Heart left ventricle (tissue), 16 donors: Measurements from ENCODE around the gene SCAMP4. TPM values are rescaled to one million over a fixed set of nuclear protein-coding genes. Genes with fewer than 3 reads are reported as not detected.

Source experiments
- ATAC-seq, 4 donors: fragments of 200-7000 bp; cut with Tn5 transposase; one replicate each; pipeline ENCODE4 v1.9.1; 2020 to 2022; ENCODE audit warnings: moderate library complexity in 4 of 4, mild to moderate bottlenecking in 3 of 4, moderate number of reproducible peaks in 1 of 4
- DNase-seq, 5 donors: peaks; one replicate each; pipeline ENCODE4 v3.0.0-alpha.2; 2020
- H3K27ac ChIP-seq, 12 donors: fragments of 200-600 bp; sonication (generic) in 4 of 12; one replicate each; pipeline versions ENCODE4 v1.5.0 to v1.8.0; 2016 to 2022; ENCODE audit warnings: mild to moderate bottlenecking in 2 of 12
- H3K27me3 ChIP-seq, 9 donors: fragments of 200-600 bp; sonication (generic) in 2 of 9; one replicate each; pipeline versions ENCODE4 v1.5.1 to v1.8.0; 2016 to 2022; ENCODE audit warnings: mild to moderate bottlenecking in 3 of 9
- H3K36me3 ChIP-seq, 9 donors: fragments of 200-600 bp; sonication (generic) in 2 of 9; one replicate each; pipeline versions ENCODE4 v1.5.0 to v1.8.0; 2018 to 2022; ENCODE audit warnings: mild to moderate bottlenecking in 2 of 9
- H3K4me1 ChIP-seq, 12 donors: fragments of 200-600 bp; sonication (generic) in 4 of 12; one replicate each; pipeline versions ENCODE4 v1.5.0 to v1.8.0; 2016 to 2022; ENCODE audit warnings: mild to moderate bottlenecking in 3 of 12
- H3K4me3 ChIP-seq, 12 donors: fragments of 200-600 bp; sonication (generic) in 4 of 12; one replicate each; pipeline versions ENCODE4 v1.5.0 to v1.8.0; 2017 to 2022; ENCODE audit warnings: mild to moderate bottlenecking in 9 of 12, moderate library complexity in 4 of 12
- H3K9me3 ChIP-seq, 12 donors: fragments of 200-600 bp; sonication (generic) in 4 of 12; one replicate each; pipeline versions ENCODE4 v1.5.0 to v1.8.0; 2016 to 2022; ENCODE audit warnings: mild to moderate bottlenecking in 1 of 12
- POLR2A ChIP-seq, 2 donors: fragments of 450-650 bp; IDR thresholded peaks; one replicate each; pipeline ENCODE4 v1.6.1; 2017; ENCODE audit warnings: antibody characterized with exemption in 2 of 2, mild to moderate bottlenecking in 2 of 2, moderate library complexity in 2 of 2
- WGBS, 4 donors: extraction: QIAGEN DNeasy Blood & Tissue Kit in 2 of 4; methylation state at CpG; one replicate each; pipeline versions ENCODE4 v1.1.5 to v1.1.7; 2013 to 2018; 5-methylcytosine and 5-hydroxymethylcytosine counted together
- intact Hi-C, 10 donors: fragments of 100-400 bp; cut with DNase I; formaldehyde crosslinking; loops; one replicate each; pipeline versions ENCODE4 v1.11.1 to v1.14.2; 2022
- polyA plus RNA-seq, 2 donors: library from polyadenylated mRNA; stranded (reverse); fragments of 200-250 nt; gene quantifications; one replicate each; pipeline ENCODE4 v1.2.3, GENCODE V29; 2013
- total RNA-seq, 9 donors: library from RNA; depleted of rRNA in 2 of 9; stranded (reverse); fragments of >200 nt in 2 of 9; fragmentation: NEBNext Ultra II Directional in 3 of 9; extraction: Animal tissue kit (Norgen Biotek cat#: 25700) in 3 of 9; gene quantifications; one replicate each; pipeline versions ENCODE4 v1.1.0 to v1.2.4, GENCODE V29; 2016 to 2023
- TF ChIP-seq, protein P1 (sequence below), 12 donors: fragments of 200-600 bp; sonication (generic) in 4 of 12; IDR thresholded peaks; one replicate each; pipeline versions ENCODE4 v1.5.0 to v1.8.0; 2018 to 2022; ENCODE audit warnings: antibody characterized with exemption in 12 of 12, mild to moderate bottlenecking in 5 of 12
- donor health status: ischemic (EF 13 %, LVEDD 7.1; RV severe dilation, severe dysfunction).
- donor health status: healthy with polysubstance abuse.
- donor health status: DM: no; HTN: yes; CAD: no.
- donor health status: DM: no; HTN: no; CAD: no.
- donor health status: ischemic (EF 25% LVEDD 6.9; RV normal size, moderate dysfunction).
- donor health status: ischemic (EF 25% LVEDD 5.7; RV mildly dilated, moderate dysfunction).
- donor health status: healthy.
- donor health status: DM: yes; HTN: yes; CAD: no.
- donor health status: ischemic (EF 35%, LVEDD 5.7; RV mildly dilated, moderate dysfunction).
- donor health status: nonischemic (EF 11% LVEDD 7.7; RV severe dilation, severe dysfunction).
- donor health status: DM: yes; HTN: yes; CAD: no.
- donor health status: PGD.
- donor health status: ischemic (EF 29% LVEDD 5.4; RV normal size, mild dysfunction).
- donor health status: nonischemic (EF 23%, LVEDD 6.1; RV moderate dilation, normal function).

SCAMP4 gene
- total and polyA plus RNA-seq, 11 donors = 13.5 to 38.8 (median 19.1) TPM

DNA sequence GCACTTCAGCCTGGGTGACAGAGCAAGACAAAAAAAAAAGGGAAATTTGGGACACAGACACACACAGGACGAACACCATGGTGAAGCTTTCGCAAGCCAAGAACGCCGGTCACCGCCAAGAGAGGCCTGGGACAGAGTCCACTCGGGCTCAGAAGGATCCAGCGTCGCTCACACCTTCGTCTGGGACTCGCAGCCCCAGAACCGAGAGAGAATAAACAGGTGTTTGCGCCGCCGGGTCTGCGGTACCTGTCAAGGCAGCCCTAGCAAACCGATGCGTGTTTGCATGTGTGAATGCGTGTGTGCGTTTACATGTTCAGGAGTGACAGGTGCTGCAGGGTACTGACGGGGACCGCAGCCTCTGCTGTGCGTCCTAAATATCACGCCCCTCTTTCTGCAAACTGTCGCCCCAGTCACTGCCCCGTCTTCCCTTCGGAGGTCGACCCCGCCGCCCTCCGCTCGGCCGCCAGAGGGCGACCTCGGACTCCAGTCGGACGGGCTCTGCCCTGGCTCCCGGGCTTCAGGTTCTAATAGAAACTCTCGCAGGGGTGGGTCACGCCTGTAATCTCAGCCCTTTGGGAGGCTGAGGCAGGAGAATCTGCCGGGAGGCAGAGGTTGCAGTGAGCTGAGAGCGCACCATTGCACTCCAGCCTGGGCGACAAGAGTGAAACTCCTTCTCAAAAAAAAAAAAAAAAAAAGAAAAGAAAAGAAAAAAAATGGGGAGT, 24.0 kb downstream of the SCAMP4 start:
- H3K4me3 ChIP-seq = peak overlapping the region in 11 of 12 donors; percentile 21 to 59 (median 45)
- DNase-seq (peak; percentile 73 to 89 (median 78)), ATAC-seq (peak; percentile 62 to 94 (median 90))
- intact Hi-C loops = loop anchor here in 6 of 10 donors (2.0 to 10.0 kb wide), 7 partner anchors 64 to 386 kb away; no protein-coding TSS in a partner anchor
- H3K27me3 ChIP-seq = no peaks in the 10 kb centered on the region
- H3K9me3 ChIP-seq = peaks cover 0 to 5% (median 0%) of the 10 kb centered on the region in 12 donors
- 10 to 28% (median 16%) methylated on average over 25 to 42 of the region's 42 CpGs for WGBS, 4 donors
- TF ChIP-seq, protein P1, sequence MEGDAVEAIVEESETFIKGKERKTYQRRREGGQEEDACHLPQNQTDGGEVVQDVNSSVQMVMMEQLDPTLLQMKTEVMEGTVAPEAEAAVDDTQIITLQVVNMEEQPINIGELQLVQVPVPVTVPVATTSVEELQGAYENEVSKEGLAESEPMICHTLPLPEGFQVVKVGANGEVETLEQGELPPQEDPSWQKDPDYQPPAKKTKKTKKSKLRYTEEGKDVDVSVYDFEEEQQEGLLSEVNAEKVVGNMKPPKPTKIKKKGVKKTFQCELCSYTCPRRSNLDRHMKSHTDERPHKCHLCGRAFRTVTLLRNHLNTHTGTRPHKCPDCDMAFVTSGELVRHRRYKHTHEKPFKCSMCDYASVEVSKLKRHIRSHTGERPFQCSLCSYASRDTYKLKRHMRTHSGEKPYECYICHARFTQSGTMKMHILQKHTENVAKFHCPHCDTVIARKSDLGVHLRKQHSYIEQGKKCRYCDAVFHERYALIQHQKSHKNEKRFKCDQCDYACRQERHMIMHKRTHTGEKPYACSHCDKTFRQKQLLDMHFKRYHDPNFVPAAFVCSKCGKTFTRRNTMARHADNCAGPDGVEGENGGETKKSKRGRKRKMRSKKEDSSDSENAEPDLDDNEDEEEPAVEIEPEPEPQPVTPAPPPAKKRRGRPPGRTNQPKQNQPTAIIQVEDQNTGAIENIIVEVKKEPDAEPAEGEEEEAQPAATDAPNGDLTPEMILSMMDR (IDR thresholded peaks at IDR 0.05) = peak; percentile 82 to 95 (median 90)
- no peak for TF ChIP-seq POLR2A (IDR thresholded peaks at IDR 0.05)
- H3K36me3 ChIP-seq = peaks cover 0 to 12% (median 6%) of the 10 kb centered on the region in 9 donors
- H3K4me1 ChIP-seq = peaks cover 0 to 15% (median 10%) of the 10 kb centered on the region in 12 donors
- H3K27ac ChIP-seq = no peak overlapping the region

- Histone ChIP-seq H3K27ac (no peak overlapping the region), H3K9me3 (peaks cover 0 to 12% (median 0%) of the 10 kb centered on the region in 12 donors), H3K4me3 (no peak overlapping the region), H3K36me3 (no peaks in the 10 kb centered on the region), H3K27me3 (no peaks in the 10 kb centered on the region), H3K4me1 (peaks cover 0 to 23% (median 13%) of the 10 kb centered on the region in 12 donors)
- ATAC-seq (no peak), DNase-seq (no peak)
- WGBS, 4 donors = 83 to 100% (median 93%) methylated on average over 1 of the region's 1 CpG
- intact Hi-C loops = loop anchor here in 3 of 10 donors (5.0 to 10.0 kb wide), 4 partner anchors 86 to 143 kb away; partner anchors contain the start of gene BTBD2 (in 1 of the 3)
- no peak for TF ChIP-seq POLR2A (IDR thresholded peaks at IDR 0.05)
- TF ChIP-seq, protein P1 (IDR thresholded peaks at IDR 0.05) = no peak
Observed at GRCh38 chr19:1931445-1931844, 26.2 kb downstream of the SCAMP4 start.

DNA sequence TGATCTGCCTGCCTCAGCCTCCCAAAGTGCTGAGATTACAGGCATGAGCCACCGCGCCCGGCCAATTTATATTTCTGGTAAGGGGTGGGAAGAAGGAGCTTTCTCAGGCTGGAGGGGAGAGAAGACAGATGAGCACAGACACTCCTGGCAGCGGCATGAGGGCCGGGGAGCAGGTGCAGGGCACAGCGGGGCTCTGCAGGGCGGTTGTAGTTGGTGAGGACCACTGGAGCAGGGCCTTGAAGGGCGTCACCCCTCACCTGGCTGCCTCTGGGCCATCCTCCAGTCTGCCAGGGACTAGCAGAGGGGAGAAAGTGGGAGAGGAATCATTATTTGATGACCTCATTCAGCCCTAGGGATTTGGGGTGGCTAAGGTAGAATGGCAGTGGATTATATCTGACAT, 27.2 kb downstream of the SCAMP4 start:
- no peaks in the 10 kb centered on the region for H3K36me3 ChIP-seq
- H3K9me3 ChIP-seq = peaks cover 0 to 12% (median 0%) of the 10 kb centered on the region in 12 donors
- ATAC-seq = no peak
- H3K27me3 ChIP-seq = no peaks in the 10 kb centered on the region
- H3K4me1 ChIP-seq = peaks cover 0 to 23% (median 13%) of the 10 kb centered on the region in 12 donors
- no peak overlapping the region for H3K4me3 ChIP-seq
- no peak overlapping the region for H3K27ac ChIP-seq
- DNase-seq = no peak
- intact Hi-C loops = loop anchor here in 3 of 10 donors (5.0 to 10.0 kb wide), 4 partner anchors 85 to 142 kb away; partner anchors contain the start of gene BTBD2 (in 1 of the 3)
- TF ChIP-seq, protein P1 (IDR thresholded peaks at IDR 0.05) = no peak
- no peak for TF ChIP-seq POLR2A (IDR thresholded peaks at IDR 0.05)
- WGBS, 4 donors = 83 to 94% (median 91%) methylated on average over 8 of the region's 8 CpGs

GRCh38 chr19:1933244-1933643, 28.0 kb downstream of the SCAMP4 start:
- Histone ChIP-seq H3K4me1 (peaks cover 0 to 23% (median 13%) of the 10 kb centered on the region in 12 donors), H3K4me3 (no peak overlapping the region), H3K9me3 (peaks cover 0 to 12% (median 0%) of the 10 kb centered on the region in 12 donors), H3K36me3 (no peaks in the 10 kb centered on the region), H3K27ac (no peak overlapping the region), H3K27me3 (no peaks in the 10 kb centered on the region)
- no peak for TF ChIP-seq POLR2A (IDR thresholded peaks at IDR 0.05)
- TF ChIP-seq, protein P1 (IDR thresholded peaks at IDR 0.05) = no peak
- ATAC-seq (no peak), DNase-seq (no peak)
- intact Hi-C loops = loop anchor here in 3 of 10 donors (5.0 to 10.0 kb wide), 4 partner anchors 84 to 142 kb away; partner anchors contain the start of gene BTBD2 (in 1 of the 3)
- WGBS, 4 donors = 68 to 78% (median 74%) methylated on average over 6 to 7 of the region's 7 CpGs
